ENCODE measurements around the gene DNASE1L1.

GRCh38 chrX:154401045-154401799, 7.8 kb downstream of the DNASE1L1 start:
- TF ChIP-seq CTCF (optimal IDR thresholded peaks at IDR 0.05 in 1 of 3, IDR thresholded peaks at IDR 0.05 in 1 of 3, conservative IDR thresholded peaks at IDR 0.05 in 1 of 3; ENCODE audit: extremely low read depth in 1 of 3, insufficient read depth in 2 of 3, low read length in 3 of 3) (no peak), EZH2 (IDR thresholded peaks at IDR 0.05; ENCODE audit: low read length) (no peak)

Data from keratinocyte (primary cell).